Measurements from ENCODE around the gene PHF13.
"Not testable (repeated sequence)": the region's sequence is repeated elsewhere in the genome, so short reads cannot be mapped to it uniquely, and the experiment has no call there.

PHF13 gene

GRCh38 chr1:6587261-6588005 is 26.1 kb upstream of the PHF13 start:
- DNase-seq (ENCODE audit: low read depth) = no peak

GRCh38 chr1:6588128-6588892 is 25.2 kb upstream of the PHF13 start:
- no peak for DNase-seq (ENCODE audit: low read depth)

GRCh38 chr1:6588893-6589520 is 24.5 kb upstream of the PHF13 start:
- no peak for DNase-seq (ENCODE audit: low read depth)

- DNase-seq (ENCODE audit: low read depth) = no peak
Measured at GRCh38 chr1:6590046-6590445, 23.5 kb upstream of the PHF13 start.

- no peak for DNase-seq (ENCODE audit: low read depth)
Measured at GRCh38 chr1:6591222-6591621, 22.3 kb upstream of the PHF13 start.

GRCh38 chr1:6591644-6592043 is 21.9 kb upstream of the PHF13 start:
- no peak for DNase-seq (ENCODE audit: low read depth)

GRCh38 chr1:6592441-6592840 is 21.1 kb upstream of the PHF13 start:
- DNase-seq (ENCODE audit: low read depth) = no peak

- DNase-seq (ENCODE audit: low read depth) = no peak
Measured at GRCh38 chr1:6592865-6593593, 20.5 kb upstream of the PHF13 start.

- DNase-seq (ENCODE audit: low read depth) = no peak
Measured at GRCh38 chr1:6593810-6594209, 19.7 kb upstream of the PHF13 start.

- no peak for DNase-seq (ENCODE audit: low read depth)
Measured at GRCh38 chr1:6594977-6595740, 18.4 kb upstream of the PHF13 start.

- DNase-seq (ENCODE audit: low read depth) = no peak
Measured at GRCh38 chr1:6596351-6596750, 17.2 kb upstream of the PHF13 start.

GRCh38 chr1:6596886-6597776 is 16.4 kb upstream of the PHF13 start:
- no peak for DNase-seq (ENCODE audit: low read depth)

- DNase-seq (ENCODE audit: low read depth) = no peak
Measured at GRCh38 chr1:6597777-6598131, 15.8 kb upstream of the PHF13 start.

GRCh38 chr1:6599141-6599975 is 14.2 kb upstream of the PHF13 start:
- DNase-seq (ENCODE audit: low read depth) = no peak

GRCh38 chr1:6599991-6600390 is 13.5 kb upstream of the PHF13 start:
- not testable (repeated sequence) for DNase-seq (ENCODE audit: low read depth)

- no peak for DNase-seq (ENCODE audit: low read depth)
Measured at GRCh38 chr1:6600410-6601048, 13.0 kb upstream of the PHF13 start.

GRCh38 chr1:6601049-6601922 is 12.2 kb upstream of the PHF13 start:
- no peak for DNase-seq (ENCODE audit: low read depth)
